ENCODE data around the gene HPSE2. TPM values are rescaled to one million over a fixed set of nuclear protein-coding genes. Genes with fewer than 3 reads are reported as not detected.

HPSE2 gene
- total RNA-seq, 1 experiment from 2014 or later, result 0.20 TPM

- Mint-ChIP-seq H3K4me3 (no peak overlapping the region), H3K27ac (peak overlapping the region in 1 of 3 experiments; percentile 87; a peak in 3 of 7 replicates), H3K36me3 (ENCODE audit: insufficient read depth in 1 of 3, low read depth in 3 of 3) (no peaks in the 10 kb centered on the region), H3K9me3 (no peaks in the 10 kb centered on the region), H3K4me1 (peaks cover 43% of the 10 kb centered on the region in 2 experiments), H3K27me3 (ENCODE audit: low read depth) (no peaks in the 10 kb centered on the region)
- Histone ChIP-seq H3K4me2 (ENCODE audit: insufficient read depth, insufficient read length, low read length) (no peak overlapping the region), H4K8ac (replicated peaks; ENCODE audit: insufficient read length, low read depth, low read length) (no peak overlapping the region), H4K91ac (ENCODE audit: insufficient read length, low read depth, low read length) (no peak overlapping the region), H3K23me2 (ENCODE audit: insufficient read length, low read depth, low read length, poor library complexity, severe bottlenecking) (no peaks in the 10 kb centered on the region), H3T11ph (ENCODE audit: low read length) (no peak overlapping the region), H3K79me1 (ENCODE audit: insufficient read depth, low read depth, low read length, poor library complexity, severe bottlenecking) (no peaks in the 10 kb centered on the region), H3K56ac (ENCODE audit: insufficient read length, low read depth, low read length) (no peak overlapping the region), H3K23ac (ENCODE audit: insufficient read length, low read depth, low read length) (no peak overlapping the region), H2BK5ac (ENCODE audit: insufficient read length, low read length) (no peak overlapping the region), H3K79me2 (ENCODE audit: insufficient read depth, low read length) (no peaks in the 10 kb centered on the region), H2AK5ac (ENCODE audit: insufficient read length, low read length) (no peak overlapping the region), H3K9ac (ENCODE audit: extremely low read depth, insufficient read length, low read length) (no peak overlapping the region), H2BK12ac (ENCODE audit: insufficient read length, low read depth, low read length) (no peak overlapping the region), H4K20me1 (ENCODE audit: control insufficient read depth, insufficient read depth, insufficient read length) (no peaks in the 10 kb centered on the region), H4K5ac (ENCODE audit: insufficient read length, low read depth, low read length) (no peak overlapping the region), H3K9me3 (ENCODE audit: control insufficient read depth, low read depth, low read length) (no peaks in the 10 kb centered on the region), H2BK20ac (ENCODE audit: low read depth, low read length, poor library complexity, severe bottlenecking) (no peak overlapping the region), H3K27me3 (ENCODE audit: insufficient read depth, low read length) (no peaks in the 10 kb centered on the region), H3K27ac (ENCODE audit: insufficient read length, low read depth, low read length) (no peak overlapping the region), H3K4me1 (ENCODE audit: insufficient read depth, low read length) (no peaks in the 10 kb centered on the region; the same call in 1 of the 2 replicates), H2BK120ac (ENCODE audit: low read depth, low read length, poor library complexity, severe bottlenecking) (no peak overlapping the region), H2AFZ (ENCODE audit: low read length) (no peak overlapping the region), H3K4ac (ENCODE audit: low read depth, low read length) (no peak overlapping the region), H2BK15ac (ENCODE audit: low read depth, low read length) (no peak overlapping the region), H3K14ac (ENCODE audit: insufficient read depth, low read length) (0 out of 2 replicates have a peak overlapping the region, but pooled peaks have one; percentile 1), H3K18ac (ENCODE audit: insufficient read length, low read depth, low read length) (no peak overlapping the region)
- TF ChIP-seq CTCF (conservative IDR thresholded peaks at IDR 0.05), result no peak
- peak; percentile 46 for DNase-seq
- WGBS (ENCODE audit: extremely low coverage, insufficient read length, low lambda C conversion rate), result no CpG with 5 or more reads among the region's 4 CpGs
Observed at GRCh38 chr10:98456043-98456570, 779.5 kb downstream of the HPSE2 start.
